ENCODE results near the gene ANAPC5. TPM values are rescaled to one million over a fixed set of nuclear protein-coding genes. Genes with fewer than 3 reads are reported as not detected.

ANAPC5 gene
- total RNA-seq, 1 experiment from 2014 or later = 101 TPM

GRCh38 chr12:121399391-121400331 lies 47.5 kb upstream of the ANAPC5 start, which contains the start of gene RNF34:
TSS of gene RNF34 (plus strand) at chr12:121400118. CDS start at chr12:121400213, 95 bp downstream.
- Histone ChIP-seq H4K91ac (ENCODE audit: insufficient read length, low read depth, low read length) (no peak within 1 kb of the TSS), H3K9ac (ENCODE audit: extremely low read depth, insufficient read length, low read length) (peak within 1 kb of the TSS; percentile 87), H2BK120ac (ENCODE audit: low read depth, low read length, poor library complexity, severe bottlenecking) (peak within 1 kb of the TSS; percentile 30), H3K18ac (ENCODE audit: insufficient read length, low read depth, low read length) (peak within 1 kb of the TSS; percentile 79), H2BK5ac (ENCODE audit: insufficient read length, low read length) (no peak within 1 kb of the TSS), H3K27ac (ENCODE audit: insufficient read length, low read depth, low read length) (peak within 1 kb of the TSS; percentile 55), H4K20me1 (ENCODE audit: control insufficient read depth, insufficient read depth, insufficient read length) (no peaks in the 10 kb centered on the region), H2BK15ac (ENCODE audit: low read depth, low read length) (no peak within 1 kb of the TSS), H3K23me2 (ENCODE audit: insufficient read length, low read depth, low read length, poor library complexity, severe bottlenecking) (peaks cover 8% of the 10 kb centered on the region), H3K4ac (ENCODE audit: low read depth, low read length) (no peak within 1 kb of the TSS; the same call in 1 of the 2 replicates), H3K56ac (ENCODE audit: insufficient read length, low read depth, low read length) (no peak within 1 kb of the TSS), H3K14ac (ENCODE audit: insufficient read depth, low read length) (peak within 1 kb of the TSS; percentile 92), H3K27me3 (ENCODE audit: insufficient read depth, low read length) (no peaks in the 10 kb centered on the region), H3T11ph (ENCODE audit: low read length) (no peak within 1 kb of the TSS), H2AK5ac (ENCODE audit: insufficient read length, low read length) (no peak within 1 kb of the TSS), H3K4me1 (ENCODE audit: insufficient read depth, low read length) (no peaks in the 10 kb centered on the region), H3K23ac (ENCODE audit: insufficient read length, low read depth, low read length) (no peak within 1 kb of the TSS), H2BK12ac (ENCODE audit: insufficient read length, low read depth, low read length) (no peak within 1 kb of the TSS), H4K8ac (replicated peaks; ENCODE audit: insufficient read length, low read depth, low read length) (no peak within 1 kb of the TSS), H3K79me2 (ENCODE audit: insufficient read depth, low read length) (peaks cover 13% of the 10 kb centered on the region), H2AFZ (ENCODE audit: low read length) (no peak within 1 kb of the TSS), H4K5ac (ENCODE audit: insufficient read length, low read depth, low read length) (no peak within 1 kb of the TSS), H3K9me3 (ENCODE audit: control insufficient read depth, low read depth, low read length) (no peaks in the 10 kb centered on the region), H3K79me1 (ENCODE audit: insufficient read depth, low read depth, low read length, poor library complexity, severe bottlenecking) (peaks cover 4% of the 10 kb centered on the region), H2BK20ac (ENCODE audit: low read depth, low read length, poor library complexity, severe bottlenecking) (no peak within 1 kb of the TSS), H3K4me2 (ENCODE audit: insufficient read depth, insufficient read length, low read length) (peak within 1 kb of the TSS; percentile 97)
- Mint-ChIP-seq H3K27me3 (ENCODE audit: low read depth) (no peaks in the 10 kb centered on the region), H3K36me3 (ENCODE audit: insufficient read depth in 1 of 3, low read depth in 3 of 3) (peaks cover 0 to 18% (median 17%) of the 10 kb centered on the region in 3 experiments; a peak in 4 of 7 replicates), H3K27ac (peak within 1 kb of the TSS; percentile 96 to 99 (median 98)), H3K4me1 (peaks cover 16 to 23% of the 10 kb centered on the region in 2 experiments), H3K4me3 (peak within 1 kb of the TSS; percentile 91 to 96), H3K9me3 (no peaks in the 10 kb centered on the region)
- DNase-seq = peak; percentile 100
- TF ChIP-seq, protein P1, sequence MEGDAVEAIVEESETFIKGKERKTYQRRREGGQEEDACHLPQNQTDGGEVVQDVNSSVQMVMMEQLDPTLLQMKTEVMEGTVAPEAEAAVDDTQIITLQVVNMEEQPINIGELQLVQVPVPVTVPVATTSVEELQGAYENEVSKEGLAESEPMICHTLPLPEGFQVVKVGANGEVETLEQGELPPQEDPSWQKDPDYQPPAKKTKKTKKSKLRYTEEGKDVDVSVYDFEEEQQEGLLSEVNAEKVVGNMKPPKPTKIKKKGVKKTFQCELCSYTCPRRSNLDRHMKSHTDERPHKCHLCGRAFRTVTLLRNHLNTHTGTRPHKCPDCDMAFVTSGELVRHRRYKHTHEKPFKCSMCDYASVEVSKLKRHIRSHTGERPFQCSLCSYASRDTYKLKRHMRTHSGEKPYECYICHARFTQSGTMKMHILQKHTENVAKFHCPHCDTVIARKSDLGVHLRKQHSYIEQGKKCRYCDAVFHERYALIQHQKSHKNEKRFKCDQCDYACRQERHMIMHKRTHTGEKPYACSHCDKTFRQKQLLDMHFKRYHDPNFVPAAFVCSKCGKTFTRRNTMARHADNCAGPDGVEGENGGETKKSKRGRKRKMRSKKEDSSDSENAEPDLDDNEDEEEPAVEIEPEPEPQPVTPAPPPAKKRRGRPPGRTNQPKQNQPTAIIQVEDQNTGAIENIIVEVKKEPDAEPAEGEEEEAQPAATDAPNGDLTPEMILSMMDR (conservative IDR thresholded peaks at IDR 0.05) = no peak
- no CpG with 5 or more reads among the region's 77 CpGs for WGBS (ENCODE audit: extremely low coverage, insufficient read length, low lambda C conversion rate)
